HG03432 (cell line): ENCODE measurements around the gene UBE2E2.

ENCODE experiments used
- ATAC-seq: cut with Tn5 transposase; IDR thresholded peaks from one replicate; pipeline ENCODE4 v1.9.1; 2021; ENCODE audit warnings: mild to moderate bottlenecking, moderate library complexity; ENCODE audit not compliant: unreplicated experiment

Gene UBE2E2

GRCh38 chr3:23239211-23240068, 36.3 kb downstream of the UBE2E2 start:
- ATAC-seq = no peak

DNA sequence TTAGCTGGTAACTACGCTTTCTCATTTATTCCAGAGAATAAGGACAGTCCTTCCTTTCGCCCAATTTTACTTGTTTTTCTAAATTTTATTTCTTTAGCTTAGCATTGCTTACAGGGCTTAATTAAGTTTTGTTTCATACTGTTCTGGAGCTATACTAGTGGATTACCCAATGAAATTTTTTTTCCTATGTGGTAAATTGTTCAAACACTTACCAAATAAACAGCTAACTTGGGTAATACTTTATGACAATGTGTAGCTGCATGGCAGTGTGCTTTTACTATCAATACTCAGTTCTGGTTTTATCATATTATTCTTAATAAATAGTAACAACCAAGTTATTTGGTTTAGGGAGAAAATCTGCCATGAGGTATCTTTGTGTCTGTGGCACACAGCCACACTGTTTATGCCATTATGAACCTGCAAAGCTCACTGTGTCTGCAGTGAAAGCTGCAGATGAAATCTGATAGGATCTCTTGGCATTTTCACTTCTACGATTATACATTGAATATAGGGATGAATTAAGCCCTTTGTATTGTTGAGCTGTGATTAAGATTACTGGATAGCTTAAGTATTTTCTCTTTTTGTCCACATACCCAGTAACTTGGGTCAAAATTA, 37.2 kb downstream of the UBE2E2 start:
- no peak for ATAC-seq

DNA sequence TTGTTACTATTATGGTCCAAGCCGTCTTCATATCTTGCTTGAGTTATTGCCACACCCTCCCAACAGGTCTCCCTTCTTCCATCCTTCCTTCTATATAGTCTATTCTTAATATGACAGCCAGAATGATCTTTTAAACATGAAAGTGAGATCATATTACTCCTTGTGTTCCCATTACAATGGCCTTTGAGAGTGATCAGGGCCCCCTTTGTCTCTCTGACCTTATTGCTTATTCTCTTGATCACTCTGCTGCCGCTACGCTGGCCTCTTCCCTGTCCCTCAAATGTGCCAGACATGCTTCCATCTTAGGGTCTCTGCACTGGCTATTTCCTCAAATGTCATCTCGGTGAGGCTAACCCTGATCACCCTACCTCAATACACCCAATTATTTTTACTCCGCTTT, 38.1 kb downstream of the UBE2E2 start:
- no peak for ATAC-seq

GRCh38 chr3:23242106-23242505, 39.0 kb downstream of the UBE2E2 start:
- ATAC-seq = no peak

- ATAC-seq = no peak
Measured at GRCh38 chr3:23244324-23245041, 41.4 kb downstream of the UBE2E2 start.

DNA sequence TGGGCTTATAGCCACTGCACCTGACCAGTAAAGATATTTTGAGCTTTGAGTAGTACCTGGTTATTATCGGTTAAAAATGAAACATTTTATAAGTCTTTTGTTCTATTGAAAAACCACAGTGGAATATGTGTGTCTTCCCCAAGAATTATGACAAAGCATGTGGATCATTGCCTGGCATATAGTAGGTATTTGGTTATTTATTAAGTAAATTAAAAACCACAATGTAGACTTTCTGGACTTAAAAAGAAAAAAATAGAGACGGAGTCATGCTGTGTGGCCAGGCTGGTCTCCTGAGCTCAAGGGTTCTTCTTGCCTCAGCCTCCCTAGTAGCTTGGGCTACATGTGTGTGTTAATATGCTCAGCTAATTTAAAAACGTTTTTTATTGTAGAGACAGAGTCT, 43.5 kb downstream of the UBE2E2 start:
- ATAC-seq = no peak

GRCh38 chr3:23248594-23249131, 45.5 kb downstream of the UBE2E2 start:
- ATAC-seq = no peak

DNA sequence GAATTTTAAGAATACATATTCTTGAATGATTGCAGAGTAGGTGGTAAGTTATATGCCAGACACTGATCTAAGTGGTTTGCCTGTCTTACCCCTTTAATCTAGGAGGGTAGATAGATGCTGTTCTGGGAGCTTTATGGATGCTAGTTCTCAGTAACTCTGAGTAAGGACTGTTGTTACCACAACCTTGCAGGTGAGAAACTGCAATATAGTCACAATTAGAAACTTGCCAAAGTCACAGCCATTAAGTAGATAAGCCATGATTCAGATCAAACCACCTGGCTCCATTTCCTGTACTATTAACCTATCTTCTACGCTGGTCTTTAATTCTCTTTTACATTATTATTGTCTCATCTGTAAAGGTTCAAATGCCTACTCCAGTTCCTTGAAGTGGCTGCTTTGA, 46.8 kb downstream of the UBE2E2 start:
- ATAC-seq = no peak

- ATAC-seq = no peak
Measured at GRCh38 chr3:23252122-23252521, 49.0 kb downstream of the UBE2E2 start.

- peak; percentile 80 for ATAC-seq
Measured at GRCh38 chr3:23253214-23253613, 50.1 kb downstream of the UBE2E2 start.

DNA sequence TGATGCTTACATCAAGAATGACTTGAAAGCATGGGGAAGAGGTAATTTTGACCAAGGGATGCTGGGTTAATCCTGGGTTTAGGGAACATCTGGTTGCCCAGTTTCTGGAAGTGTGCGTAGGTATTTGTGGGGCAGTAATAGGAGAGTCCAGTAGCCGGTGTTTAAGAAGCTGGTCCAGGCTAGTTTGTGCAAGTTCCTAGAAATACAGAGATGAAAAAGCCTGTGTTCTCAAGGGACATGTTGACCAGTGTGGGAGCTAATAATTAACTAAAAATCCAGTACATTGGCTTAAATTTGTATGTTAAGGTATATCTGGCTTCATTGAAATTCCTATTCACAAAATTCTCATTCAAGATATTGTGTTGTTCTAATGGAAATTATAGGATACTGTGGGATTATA, 51.2 kb downstream of the UBE2E2 start:
- ATAC-seq = peak; percentile 35

DNA sequence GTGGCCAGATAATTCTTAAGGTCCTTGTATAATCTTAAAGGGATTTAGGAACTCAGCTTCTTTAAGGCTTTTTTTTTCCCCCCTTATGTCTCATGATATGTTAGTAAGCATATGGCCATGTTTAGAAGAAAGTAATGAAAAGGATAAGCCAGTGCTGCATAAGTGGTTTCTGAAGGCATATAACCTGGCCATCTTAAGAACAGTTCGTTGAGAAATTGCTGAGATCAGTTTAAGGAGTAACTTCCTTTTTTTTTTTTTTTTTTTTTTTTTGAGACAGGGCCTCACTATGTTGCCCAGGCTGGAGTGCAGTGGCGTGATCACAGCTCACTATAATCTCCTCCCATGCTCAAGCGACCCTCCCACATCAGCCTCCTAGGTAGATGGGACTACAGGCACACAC, 51.7 kb downstream of the UBE2E2 start:
- no peak for ATAC-seq

- ATAC-seq = no peak
Measured at GRCh38 chr3:23256741-23257435, 53.8 kb downstream of the UBE2E2 start.

DNA sequence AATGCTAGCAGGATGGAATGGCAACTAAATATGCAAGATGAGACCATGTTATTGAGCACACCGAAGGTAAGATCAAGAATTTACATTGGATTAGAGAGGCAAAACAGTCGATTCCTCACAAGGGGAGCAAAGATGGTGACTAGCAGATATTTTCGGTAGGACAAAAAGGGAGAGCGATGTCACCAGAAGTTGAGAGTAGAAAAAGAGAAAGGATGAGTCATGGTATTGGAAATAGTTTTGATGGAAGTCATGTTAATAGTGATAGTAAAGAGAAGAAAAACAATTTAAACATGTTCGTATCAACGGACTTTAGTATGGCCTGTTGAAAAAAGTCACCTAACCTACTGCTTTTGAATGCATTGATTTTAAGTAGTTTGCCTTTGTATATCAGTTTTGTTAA, 55.0 kb downstream of the UBE2E2 start:
- ATAC-seq = no peak

DNA sequence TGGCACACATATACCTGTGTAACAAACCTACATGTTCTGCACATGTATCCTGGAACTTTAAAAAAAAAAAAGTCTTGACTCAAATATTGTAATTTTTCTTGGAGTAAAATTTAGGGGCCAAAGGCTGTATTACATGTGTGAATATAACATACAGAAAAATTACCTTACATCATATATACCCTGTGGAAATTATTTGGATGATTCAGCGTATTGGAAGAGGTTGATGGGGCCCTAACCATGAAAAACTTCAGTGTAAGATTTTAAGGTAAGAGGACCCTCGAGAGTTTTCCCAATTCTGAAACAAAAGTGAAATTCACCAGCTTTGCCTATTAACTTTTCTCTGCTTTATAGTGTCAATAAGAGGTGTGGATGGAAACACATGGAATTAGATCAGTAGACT, 56.4 kb downstream of the UBE2E2 start:
- ATAC-seq = no peak

- ATAC-seq = no peak
Measured at GRCh38 chr3:23262766-23263165, 59.6 kb downstream of the UBE2E2 start.

- ATAC-seq = no peak
Measured at GRCh38 chr3:23263796-23264195, 60.7 kb downstream of the UBE2E2 start.

DNA sequence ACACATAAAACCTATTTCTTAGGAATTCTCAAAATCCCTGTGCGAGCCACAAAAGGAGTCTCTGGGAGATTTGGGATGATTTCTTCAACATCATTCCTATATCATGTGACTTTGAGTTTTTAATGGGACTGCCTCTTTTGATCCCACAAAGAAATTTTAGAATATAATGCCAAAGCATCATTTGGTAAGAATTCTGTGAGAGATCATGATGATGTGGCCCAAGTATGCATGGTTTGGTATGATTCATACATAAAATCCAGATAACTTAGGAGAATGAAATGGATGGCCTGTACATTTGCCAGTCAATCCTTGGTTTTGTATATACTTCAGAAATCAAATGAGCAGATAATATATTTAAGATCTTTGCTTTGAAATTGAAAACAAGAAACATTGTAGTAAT, 61.3 kb downstream of the UBE2E2 start:
- no peak for ATAC-seq

DNA sequence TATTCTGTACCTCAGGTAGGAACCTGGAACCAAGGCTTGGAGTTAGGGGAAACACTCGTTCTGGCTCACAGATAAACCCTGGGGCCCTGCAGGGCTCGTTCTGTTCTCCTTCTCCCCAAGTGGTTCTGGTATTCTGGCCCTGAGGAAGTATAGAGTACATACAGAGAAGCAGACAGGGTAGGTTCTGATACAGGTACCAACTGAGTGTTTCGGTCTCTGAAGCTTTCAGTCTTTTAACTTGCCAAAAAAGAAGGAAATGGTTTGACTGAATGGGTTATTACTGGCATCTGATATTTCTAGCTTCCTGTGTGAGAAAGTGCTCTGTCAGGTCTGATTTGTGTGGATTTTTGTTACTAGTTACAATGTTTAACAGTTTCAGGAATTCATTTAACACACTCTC, 67.3 kb downstream of the UBE2E2 start:
- ATAC-seq = no peak

DNA sequence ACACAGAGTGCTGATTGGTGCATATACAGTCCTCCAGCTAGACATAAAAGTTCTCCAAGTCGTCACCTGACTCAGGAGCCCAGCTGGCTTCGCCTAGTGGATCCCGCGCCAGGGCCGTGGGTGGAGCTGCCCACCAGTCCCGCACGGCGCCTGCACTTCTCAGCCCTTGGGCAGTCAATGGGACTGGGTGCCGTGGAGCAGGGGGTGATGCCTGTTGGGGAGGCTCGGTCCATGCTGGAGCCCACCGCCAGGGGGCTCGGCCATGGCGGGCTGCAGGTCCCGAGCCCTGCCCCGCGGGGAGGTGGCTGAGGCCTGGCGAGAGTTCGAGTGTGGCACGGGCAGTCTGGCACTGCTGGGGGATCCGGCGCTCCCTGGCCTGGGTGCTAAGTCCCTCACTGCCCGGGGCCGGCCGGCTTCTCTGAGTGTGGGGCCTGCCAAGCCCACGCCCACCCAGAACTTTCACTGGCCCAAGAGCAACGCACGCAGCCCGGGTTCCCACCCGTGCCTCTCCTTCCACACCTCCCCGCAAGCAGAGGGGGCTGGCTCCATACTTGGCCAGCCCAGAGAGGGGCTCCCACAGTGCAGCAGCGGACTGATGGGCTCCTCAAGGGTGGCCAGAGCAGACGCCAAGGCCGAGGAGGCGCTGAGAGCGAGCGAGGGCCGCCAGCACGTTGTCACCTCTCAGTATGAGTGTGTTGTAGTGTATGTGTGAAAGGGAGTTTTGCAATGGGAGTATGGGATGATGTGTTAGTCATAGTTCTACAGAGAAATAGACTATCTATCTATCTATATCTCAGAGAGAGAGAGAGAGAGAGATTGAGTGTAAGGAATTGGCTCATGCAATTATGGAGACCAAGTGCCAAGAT, 69.0 kb downstream of the UBE2E2 start:
- ATAC-seq = no peak
